Transverse colon (tissue), 4 donors: ENCODE measurements around the gene RARB. TPM values are rescaled to one million over a fixed set of nuclear protein-coding genes. Genes with fewer than 3 reads are reported as not detected.

Source experiments
- DNase-seq: peaks from one replicate; pipeline ENCODE4 v3.0.0-alpha.2; 2019
- H3K27ac ChIP-seq, 4 donors: fragments of 200-600 bp; sonication (generic); 2 replicates each; pipeline ENCODE4 v1.5.1; 2016 to 2018; ENCODE audit warnings: inconsistent platforms in 4 of 4
- H3K27me3 ChIP-seq: fragments of 200-600 bp; sonication (generic); 2 replicates; pipeline ENCODE4 v1.5.1; 2017; ENCODE audit warnings: inconsistent platforms
- H3K36me3 ChIP-seq, 4 donors: fragments of 200-600 bp; sonication (generic); 2 replicates each; pipeline ENCODE4 v1.5.1; 2017 to 2019; ENCODE audit warnings: inconsistent platforms in 4 of 4
- H3K4me1 ChIP-seq, 4 donors: fragments of 200-600 bp; sonication (generic); 2 replicates each; pipeline ENCODE4 v1.5.1; 2017 to 2020; ENCODE audit warnings: inconsistent platforms in 4 of 4
- H3K4me3 ChIP-seq, 4 donors: fragments of 200-600 bp; sonication (generic); 1 replicate in 1 of 4; 2 replicates in 3 of 4; pipeline versions ENCODE4 v1.5.1 to v1.6.1; 2017 to 2019; ENCODE audit warnings: inconsistent platforms in 4 of 4
- H3K9me3 ChIP-seq, 2 donors: fragments of 200-600 bp; sonication (generic); 2 replicates each; pipeline ENCODE4 v1.5.1; 2017 to 2019; ENCODE audit warnings: inconsistent platforms in 2 of 2
- CTCF ChIP-seq, 5 experiments: fragments of 200-600 bp in 3 of 5; fragments of 450-650 bp in 2 of 5; sonication (generic) in 3 of 5; IDR thresholded peaks; 1 replicate in 2 of 5; 2 replicates in 3 of 5; pipeline ENCODE4 v1.5.1; 2016 to 2017; ENCODE audit warnings: antibody characterized with exemption in 5 of 5, inconsistent platforms in 3 of 5, mild to moderate bottlenecking in 2 of 5, moderate library complexity in 1 of 5
- EP300 ChIP-seq: sonication (generic); formaldehyde crosslinking; IDR thresholded peaks from one replicate; pipeline ENCODE4 v1.6.1; 2017; ENCODE audit warnings: antibody characterized with exemption, low read depth
- POLR2A ChIP-seq: fragments of 450-650 bp; IDR thresholded peaks from one replicate; pipeline ENCODE4 v1.6.1; 2016; ENCODE audit warnings: antibody characterized with exemption, mild to moderate bottlenecking, moderate library complexity
- POLR2AphosphoS5 ChIP-seq, 3 donors: sonication (generic); formaldehyde crosslinking; IDR thresholded peaks; one replicate each; pipeline ENCODE4 v1.6.1; 2016; ENCODE audit warnings: antibody characterized with exemption in 3 of 3
- WGBS, 2 donors: methylation state at CpG; one replicate each; pipeline ENCODE4 v1.1.5; 2018; ENCODE audit warnings: low coverage in 1 of 2; 5-methylcytosine and 5-hydroxymethylcytosine counted together
- in situ Hi-C, 4 donors: fragments of 200-750 bp; cut with MboI; loops; one replicate each; pipeline versions ENCODE4 v1.15.0 to v1.15.1; 2017; ENCODE audit warnings: low sequenced_read_pairs in 3 of 4, low pct_ligation_motif_present in 1 of 4, low pct_unique_long_range_greater_than_20kb in 1 of 4
- intact Hi-C: fragments of 100-400 bp; cut with DNase I; formaldehyde crosslinking; loops from one replicate; pipeline ENCODE4 v1.15.1; 2023; ENCODE audit warnings: low total_unique reads
- total RNA-seq, 4 donors: library from RNA; depleted of rRNA; stranded (reverse); fragments of >200 nt; gene quantifications; one replicate each; pipeline ENCODE4 v1.1.0, GENCODE V29; 2016

The RARB gene
- total RNA-seq, 4 donors from 2014 or later: 2.4 to 4.5 (median 2.9) TPM; not detected in 1

GRCh38 chr3:25404569-25404968, 23.5 kb upstream of the RARB start:
- DNase-seq: no peak
- Histone ChIP-seq H3K4me1 (no peaks in the 10 kb centered on the region), H3K27me3 (no peaks in the 10 kb centered on the region), H3K4me3 (no peak overlapping the region), H3K27ac (no peak overlapping the region), H3K36me3 (no peaks in the 10 kb centered on the region), H3K9me3 (no peaks in the 10 kb centered on the region)
- intact Hi-C loops: no loop called here
- WGBS, 2 donors: 71 to 85% methylated on average over 4 of the region's 4 CpGs
- no peak for TF ChIP-seq POLR2A
- TF ChIP-seq CTCF (IDR thresholded peaks at IDR 0.05): no peak
- TF ChIP-seq EP300: no peak
- TF ChIP-seq POLR2AphosphoS5 (IDR thresholded peaks at IDR 0.05): no peak
- in situ Hi-C loops: no loop called here

GRCh38 chr3:25405335-25405734, 22.7 kb upstream of the RARB start:
- no peak for TF ChIP-seq POLR2A
- no peak for TF ChIP-seq POLR2AphosphoS5 (IDR thresholded peaks at IDR 0.05)
- no peak for TF ChIP-seq CTCF (IDR thresholded peaks at IDR 0.05)
- no peak for DNase-seq
- WGBS, 2 donors: 44 to 63% methylated on average over 1 of the region's 1 CpG

GRCh38 chr3:25410703-25411102, 17.4 kb upstream of the RARB start:
- intact Hi-C loops (no loop called here), in situ Hi-C loops (no loop called here)
- WGBS, 2 donors: 68 to 82% methylated on average over 3 to 4 of the region's 4 CpGs
- Histone ChIP-seq H3K36me3 (no peaks in the 10 kb centered on the region), H3K27me3 (no peaks in the 10 kb centered on the region), H3K4me3 (no peak overlapping the region), H3K9me3 (no peaks in the 10 kb centered on the region), H3K27ac (no peak overlapping the region), H3K4me1 (peaks cover 0 to 6% (median 0%) of the 10 kb centered on the region in 4 donors)
- TF ChIP-seq POLR2A (no peak), POLR2AphosphoS5 (IDR thresholded peaks at IDR 0.05) (no peak), CTCF (IDR thresholded peaks at IDR 0.05) (no peak), EP300 (no peak)
- DNase-seq: no peak

More at GRCh38 chr3:25405335-25405734, 22.7 kb upstream of the RARB start:
- Histone ChIP-seq H3K4me1 (no peaks in the 10 kb centered on the region), H3K4me3 (no peak overlapping the region), H3K27ac (no peak overlapping the region), H3K9me3 (no peaks in the 10 kb centered on the region), H3K27me3 (no peaks in the 10 kb centered on the region), H3K36me3 (no peaks in the 10 kb centered on the region)
- in situ Hi-C loops (no loop called here), intact Hi-C loops (no loop called here)

GRCh38 chr3:25412269-25412668, 15.8 kb upstream of the RARB start:
- no peak for TF ChIP-seq POLR2A
- no peak for TF ChIP-seq EP300
- TF ChIP-seq CTCF (IDR thresholded peaks at IDR 0.05): no peak
- TF ChIP-seq POLR2AphosphoS5 (IDR thresholded peaks at IDR 0.05): no peak
- H3K27me3 ChIP-seq: no peaks in the 10 kb centered on the region
- H3K9me3 ChIP-seq: no peaks in the 10 kb centered on the region
- H3K4me1 ChIP-seq: peaks cover 0 to 6% (median 0%) of the 10 kb centered on the region in 4 donors
- H3K27ac ChIP-seq: no peak overlapping the region
- in situ Hi-C loops: no loop called here
- intact Hi-C loops: no loop called here
- no peak for DNase-seq
- H3K4me3 ChIP-seq: no peak overlapping the region
- no peaks in the 10 kb centered on the region for H3K36me3 ChIP-seq
